ENCODE data around the gene NPEPL1.

Gene NPEPL1

DNA sequence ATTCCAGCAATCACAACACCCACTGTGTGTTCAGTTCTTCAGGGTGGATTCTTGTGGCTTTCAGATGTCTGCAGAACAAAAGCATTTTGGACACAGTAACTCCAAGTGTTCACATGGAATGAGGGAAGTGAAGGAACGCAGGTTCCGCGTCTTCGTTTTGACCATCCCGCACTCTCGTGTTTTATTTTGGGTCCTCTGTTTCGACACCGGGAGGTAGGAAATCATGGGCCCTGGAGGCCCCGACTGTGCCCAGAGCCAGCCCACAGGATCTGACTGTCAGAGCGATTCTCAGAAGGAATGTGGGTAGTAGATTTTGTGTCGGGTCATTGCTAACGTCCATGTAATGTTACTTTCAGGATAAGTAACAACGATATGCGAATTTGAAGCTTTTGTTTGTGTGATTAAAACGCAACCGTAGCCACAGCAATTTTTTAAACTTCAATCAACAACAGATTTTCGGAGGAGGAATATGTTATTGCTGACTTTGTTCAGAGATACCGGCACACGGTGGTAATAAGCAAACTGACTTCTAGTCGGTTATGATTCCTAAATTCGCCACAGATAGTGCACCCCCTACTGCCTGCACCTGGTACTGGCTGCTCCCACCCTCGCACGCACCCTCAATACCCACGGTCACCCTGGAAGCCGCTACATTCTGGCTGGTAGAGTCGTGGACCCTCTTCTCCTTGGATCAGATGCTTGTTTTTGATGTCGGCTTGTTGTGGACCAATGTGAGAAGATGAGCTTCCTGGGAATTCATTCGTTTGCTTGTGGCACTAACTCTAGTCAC lies 10.5 kb downstream of the NPEPL1 start:
- no peak for FAIRE-seq

DNA sequence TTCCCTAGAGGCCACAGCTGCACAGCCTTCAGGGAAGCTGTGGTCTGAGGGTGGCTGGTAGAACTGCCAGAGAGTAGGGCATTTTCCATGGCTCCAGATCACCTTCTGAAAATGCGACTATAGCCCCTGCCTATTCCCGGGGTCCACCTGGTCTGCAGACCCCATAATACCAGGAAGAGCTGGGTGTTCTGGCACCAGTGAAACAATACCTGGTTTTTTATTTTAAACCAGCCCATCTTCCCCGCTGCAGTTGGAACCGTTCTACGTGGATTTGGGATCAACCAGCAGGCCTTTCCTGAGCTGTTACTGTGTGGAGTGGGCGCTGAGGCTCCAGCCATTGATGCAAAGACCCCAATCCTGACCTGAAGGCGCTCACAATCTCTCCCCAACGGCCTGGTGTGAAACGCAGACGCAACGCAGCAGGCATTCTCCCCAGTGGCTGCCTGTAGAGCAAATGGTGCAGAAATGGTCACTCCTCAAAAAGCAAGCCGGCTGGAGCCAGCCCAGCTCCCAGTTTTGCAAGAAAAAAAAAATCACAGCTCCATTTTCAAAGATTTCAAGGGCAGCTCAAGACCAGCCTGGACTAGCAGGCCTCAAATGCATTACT lies 11.3 kb downstream of the NPEPL1 start:
- no peak for FAIRE-seq

DNA sequence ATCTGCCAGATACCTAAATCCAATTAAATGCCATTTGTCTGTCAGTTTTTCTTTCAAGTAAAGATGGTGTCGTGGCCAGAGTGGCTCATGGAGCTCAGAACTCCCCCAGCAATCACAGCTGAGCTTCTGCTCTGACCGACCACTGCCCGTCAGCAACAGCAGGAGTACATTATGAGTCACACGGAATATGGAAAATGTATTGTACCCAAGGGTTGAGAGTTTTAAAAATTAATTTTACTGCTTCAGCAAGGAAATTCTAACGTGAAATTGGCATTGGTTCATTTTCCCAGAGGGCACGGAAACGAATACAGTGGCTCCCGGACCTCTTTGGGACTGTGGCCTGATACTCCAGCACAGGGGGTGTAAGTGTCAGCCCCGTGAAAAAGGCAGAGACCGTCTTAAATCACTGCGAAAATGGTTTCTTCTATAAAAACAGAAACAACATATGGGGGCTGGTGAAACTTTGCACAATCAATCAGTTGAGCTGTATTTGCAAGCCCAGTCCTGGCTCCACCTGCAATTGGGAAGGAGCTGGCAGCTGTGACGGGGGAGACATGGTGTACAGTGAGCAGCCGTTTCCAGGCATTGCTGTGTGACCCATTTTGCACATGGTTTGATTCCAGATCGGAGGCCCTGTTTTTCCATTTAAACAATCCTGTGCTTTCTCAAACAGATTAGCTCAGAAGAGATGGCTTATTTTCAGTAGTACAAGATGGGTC lies 12.8 kb downstream of the NPEPL1 start:
- peak; percentile 95 for FAIRE-seq

DNA sequence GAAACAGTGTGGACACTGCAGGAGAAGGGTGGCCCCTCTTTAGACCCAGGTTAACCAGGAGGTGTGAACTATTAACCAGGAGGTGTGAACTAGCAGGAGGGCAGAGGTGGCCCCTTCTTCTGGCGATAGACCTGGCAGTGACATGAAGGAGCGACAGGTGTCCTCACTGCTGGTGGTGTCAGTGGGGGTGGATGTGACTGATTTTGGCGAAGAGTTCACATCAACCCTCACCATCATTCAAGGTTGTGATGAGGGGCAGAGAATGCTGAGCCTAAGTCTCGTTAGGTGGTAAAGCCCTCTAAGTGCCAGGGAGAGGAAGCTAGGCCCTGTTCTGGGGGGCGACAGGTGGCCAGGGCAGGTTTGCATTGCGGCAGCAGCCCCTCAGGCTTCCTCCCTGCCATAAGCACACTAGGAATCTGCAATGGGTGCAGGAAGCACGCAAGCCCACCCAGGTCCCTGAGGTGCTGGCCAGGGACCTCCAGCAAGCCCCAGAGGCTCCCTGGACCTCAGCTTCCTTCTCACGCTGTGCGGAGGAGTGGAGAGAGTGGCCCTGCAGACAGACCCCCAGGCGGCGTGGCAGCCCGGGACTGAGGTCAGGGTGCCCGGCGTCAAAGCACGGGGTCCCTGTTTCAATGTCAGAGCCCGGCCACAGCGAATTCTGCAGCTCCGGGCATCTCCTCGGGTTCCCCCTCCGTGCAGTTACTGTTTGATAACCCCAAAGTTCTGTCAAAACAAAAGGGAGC lies 13.7 kb downstream of the NPEPL1 start:
- no peak for FAIRE-seq

DNA sequence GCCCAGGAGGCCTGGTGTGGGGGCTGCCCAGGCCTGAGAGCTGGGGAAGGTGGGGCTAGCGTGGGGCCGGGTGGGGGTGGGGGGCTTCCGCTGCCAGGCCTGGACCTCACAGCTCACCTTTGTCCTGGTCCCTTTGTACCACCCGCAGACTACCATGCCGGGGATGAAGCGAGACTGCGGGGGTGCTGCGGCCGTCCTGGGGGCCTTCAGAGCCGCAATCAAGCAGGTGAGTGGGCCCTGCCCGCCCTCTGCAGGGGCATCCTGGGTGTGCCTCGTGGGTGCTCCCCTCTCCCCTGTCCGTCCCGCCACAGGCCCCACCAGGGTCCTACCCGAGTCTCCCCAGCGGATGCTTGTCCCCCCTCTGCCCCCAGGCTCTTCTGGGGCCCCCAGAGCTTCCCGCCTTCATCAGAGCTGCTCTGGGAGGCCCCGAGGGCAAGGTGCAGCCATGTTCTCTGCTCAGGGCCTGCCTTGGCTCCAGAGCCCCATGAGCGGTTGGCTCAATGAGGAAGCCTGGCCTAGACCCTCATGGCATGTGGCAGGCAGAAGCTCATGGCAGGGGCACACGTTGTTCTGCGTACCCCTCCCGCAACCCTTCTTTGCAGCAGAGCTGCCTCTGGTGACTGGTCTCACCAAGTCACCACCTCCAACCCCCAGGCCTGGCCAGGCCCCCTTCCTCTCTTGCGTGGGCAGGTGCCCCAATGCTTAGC lies 14.5 kb downstream of the NPEPL1 start:
- FAIRE-seq = no peak

DNA sequence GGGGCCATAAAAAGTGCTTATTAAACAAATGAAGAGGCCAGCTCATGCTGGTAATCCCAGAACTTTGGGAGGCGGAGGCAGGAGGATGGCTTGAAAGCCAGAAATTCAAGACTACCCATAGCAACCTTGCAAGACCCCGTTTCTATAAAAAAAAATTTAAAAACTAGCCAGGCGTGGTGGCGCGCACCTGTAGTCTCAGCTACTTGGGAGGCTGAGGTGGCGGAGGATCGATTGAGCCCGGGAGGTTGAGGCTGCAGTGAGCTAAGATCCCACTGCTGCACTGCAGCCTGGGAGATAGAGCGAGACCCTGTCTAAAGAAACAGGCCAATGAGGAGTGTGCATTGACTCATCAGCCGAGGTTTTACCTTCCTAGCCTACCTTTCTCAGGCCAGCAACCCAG lies 15.2 kb downstream of the NPEPL1 start:
- FAIRE-seq = no peak

DNA sequence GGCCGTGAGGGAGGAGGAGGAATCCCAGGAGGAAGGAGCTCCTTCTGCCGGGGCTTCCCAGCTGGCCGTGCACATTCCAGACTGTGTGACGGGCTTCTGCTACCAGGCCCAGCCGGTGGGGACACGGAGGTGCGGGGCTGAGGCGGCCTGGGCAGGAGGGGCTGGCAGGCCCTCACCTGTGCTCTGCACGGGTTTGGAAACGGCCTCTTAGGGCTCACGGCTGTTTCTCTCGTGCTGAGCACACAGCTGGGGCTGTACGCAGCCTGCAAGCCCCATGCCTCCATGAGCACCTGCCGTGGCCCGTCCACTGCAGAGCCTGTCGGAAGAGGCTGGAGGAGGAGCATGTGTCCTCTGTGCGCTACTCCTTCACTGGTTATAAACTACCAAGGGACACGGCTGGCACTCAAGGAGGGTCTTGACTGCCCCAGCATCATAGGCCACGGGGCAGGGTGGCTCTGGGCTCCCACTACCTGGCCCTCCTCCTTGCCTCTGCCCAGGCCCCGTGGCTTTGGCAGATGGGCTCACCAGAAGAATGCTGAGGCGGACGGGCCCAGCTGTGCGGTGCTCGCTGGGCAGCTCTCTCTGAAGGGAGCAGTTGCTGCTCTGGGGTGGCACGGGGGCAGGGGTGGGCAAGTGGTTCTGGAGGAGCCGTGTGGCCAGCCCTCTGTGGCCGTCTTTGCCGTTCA lies 15.8 kb downstream of the NPEPL1 start:
- FAIRE-seq = no peak

DNA sequence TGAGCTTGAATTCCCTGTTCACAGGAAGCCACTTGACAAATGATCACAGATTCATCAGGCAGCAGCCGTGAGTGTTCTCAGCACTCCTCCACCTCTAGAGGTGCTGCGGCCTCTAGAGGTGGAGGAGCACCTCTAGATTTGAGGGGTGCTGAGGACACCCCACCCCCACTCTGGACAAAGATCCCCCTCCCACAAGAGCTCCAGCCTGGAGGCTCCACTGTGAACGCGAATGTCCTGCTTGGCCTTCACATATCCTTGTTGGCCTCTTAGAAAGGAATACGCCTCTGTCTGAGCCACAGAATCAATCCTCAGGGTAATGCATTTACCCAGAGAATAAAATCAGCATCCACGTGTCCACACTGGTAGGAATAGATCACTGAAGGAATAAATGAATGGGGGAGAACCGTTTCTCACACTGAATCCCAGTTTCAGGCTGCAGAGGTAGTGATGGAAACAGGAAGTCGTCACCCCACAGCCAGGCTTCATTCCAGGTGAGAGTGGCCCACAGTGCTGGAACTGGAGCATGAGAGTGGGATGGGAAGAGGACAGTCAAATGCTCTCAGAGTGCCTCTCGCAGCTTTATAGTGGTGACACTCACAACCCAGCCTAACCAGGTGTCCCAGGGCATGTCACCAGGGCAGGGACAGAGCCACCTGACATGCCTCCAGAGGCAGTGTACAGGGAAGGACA lies 16.6 kb downstream of the NPEPL1 start:
- FAIRE-seq = no peak

DNA sequence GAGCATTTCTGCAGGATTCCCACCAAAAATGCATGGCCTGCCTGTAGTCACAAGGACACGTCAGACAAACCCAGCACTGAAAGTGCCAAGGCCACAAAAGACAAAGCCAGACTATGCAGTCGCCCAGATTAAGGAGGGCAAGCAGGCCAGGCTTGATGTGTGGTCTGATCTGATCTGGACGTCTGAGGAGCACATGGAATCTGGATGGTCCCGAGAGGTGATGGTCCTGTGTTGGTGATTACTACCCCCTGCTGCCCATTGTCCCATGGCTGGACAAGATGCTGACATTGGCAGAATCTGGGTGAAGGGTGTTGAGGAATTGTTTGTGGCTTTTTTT lies 17.1 kb downstream of the NPEPL1 start:
- no peak for FAIRE-seq

DNA sequence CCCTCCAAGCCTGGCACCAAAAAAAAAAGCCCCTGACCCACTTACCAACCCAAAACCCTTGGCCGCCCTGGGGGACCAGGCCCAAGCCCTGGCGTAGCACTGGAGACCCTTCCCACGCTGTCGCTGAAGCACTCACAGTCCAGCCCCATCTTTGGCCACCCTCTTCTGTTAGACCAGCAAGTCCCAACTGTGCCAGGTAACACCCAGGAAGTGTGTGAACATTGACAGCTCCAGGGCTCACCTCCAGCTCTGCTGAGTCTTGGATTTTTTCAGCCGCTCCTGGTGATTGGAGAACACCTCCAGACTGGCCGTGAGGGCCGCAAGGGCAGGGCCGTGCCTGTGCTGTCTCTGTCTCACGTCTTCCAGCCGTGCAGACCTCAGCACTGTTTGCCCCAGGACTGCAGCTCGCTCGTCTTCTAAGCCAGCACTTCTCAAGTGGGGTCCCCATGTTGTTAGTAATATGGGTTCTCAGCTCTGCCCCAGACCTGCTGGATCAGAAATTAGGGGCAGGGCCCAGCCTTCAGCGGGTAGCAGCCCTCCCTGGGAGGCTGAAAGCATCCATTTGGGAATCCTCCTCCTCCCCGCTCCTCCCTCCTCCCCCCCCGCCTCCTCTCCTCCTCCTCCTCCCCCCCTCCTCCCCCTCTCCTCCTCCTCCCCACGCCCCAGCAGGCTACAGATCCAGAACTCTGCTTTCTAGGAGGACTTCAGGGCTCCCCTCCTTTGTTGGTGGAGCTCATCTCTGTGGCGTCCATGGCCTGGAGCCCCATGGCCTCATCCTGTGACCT lies 18.1 kb downstream of the NPEPL1 start:
- no peak for FAIRE-seq

DNA sequence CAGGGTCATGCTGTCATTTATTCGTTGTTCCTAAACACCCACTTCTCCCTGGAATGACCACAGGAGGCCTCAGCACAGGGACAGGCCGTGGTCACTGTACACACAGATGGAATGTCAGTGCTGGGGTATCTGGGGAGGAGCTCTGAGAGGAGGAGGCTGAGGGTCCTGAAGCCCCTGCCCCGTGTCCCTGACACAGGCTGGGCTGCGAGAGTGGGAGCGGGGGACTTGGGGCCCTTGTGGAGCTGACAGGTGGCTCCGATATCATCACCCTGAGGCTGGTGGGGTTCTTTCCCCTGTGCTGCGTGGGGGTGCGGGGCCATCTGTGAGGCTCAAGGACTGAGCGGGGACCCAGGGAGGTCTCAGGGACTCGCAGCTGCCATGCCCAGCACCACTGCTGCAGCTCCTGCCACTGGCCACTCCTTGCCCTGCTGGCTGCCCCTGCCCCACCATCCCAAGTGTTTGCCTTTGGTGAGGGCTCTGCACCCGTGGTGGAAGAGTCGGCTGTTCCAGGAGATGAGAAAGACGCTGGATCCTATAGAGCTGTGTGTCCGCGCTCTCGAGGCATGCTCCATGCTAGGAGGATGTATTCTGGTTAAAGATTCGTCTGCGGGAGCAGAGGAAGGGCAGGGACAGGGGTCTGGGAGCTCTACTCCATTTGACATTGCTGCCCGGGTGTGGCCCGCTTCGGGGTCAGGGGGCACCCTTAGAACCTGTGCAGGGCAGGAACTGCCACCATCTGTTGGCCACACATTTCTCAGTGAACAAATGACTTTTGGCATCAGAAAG lies 18.9 kb downstream of the NPEPL1 start:
- no peak for FAIRE-seq

DNA sequence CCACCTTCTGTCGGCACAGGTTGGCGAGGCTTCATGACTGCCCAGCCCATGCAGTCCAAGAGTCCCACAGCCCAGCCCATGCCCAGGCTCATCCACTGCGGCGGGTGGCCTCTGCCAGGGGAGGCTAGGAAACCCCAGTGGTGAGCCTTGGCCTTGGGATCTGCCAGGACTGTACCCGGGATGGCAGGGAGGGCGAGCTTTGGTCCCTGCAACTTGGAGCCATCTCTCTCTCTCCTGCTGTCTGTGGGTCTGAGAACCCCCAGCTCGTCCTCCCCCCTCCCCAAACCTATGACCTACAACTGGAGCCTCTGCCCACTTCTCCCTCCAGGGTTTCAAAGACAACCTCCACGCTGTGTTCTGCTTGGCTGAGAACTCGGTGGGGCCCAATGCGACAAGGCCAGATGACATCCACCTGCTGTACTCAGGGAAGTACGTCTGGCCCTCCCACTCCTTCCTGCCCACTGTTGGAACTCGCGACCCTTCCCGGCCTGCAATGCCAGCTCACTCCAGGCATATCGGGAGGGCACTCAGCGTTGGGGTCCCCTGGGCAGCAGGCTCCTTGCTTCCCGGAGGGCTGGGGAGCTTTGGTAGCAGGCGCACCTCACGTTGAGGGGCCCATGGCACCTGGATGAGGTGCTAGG lies 19.7 kb downstream of the NPEPL1 start:
- no peak for FAIRE-seq

DNA sequence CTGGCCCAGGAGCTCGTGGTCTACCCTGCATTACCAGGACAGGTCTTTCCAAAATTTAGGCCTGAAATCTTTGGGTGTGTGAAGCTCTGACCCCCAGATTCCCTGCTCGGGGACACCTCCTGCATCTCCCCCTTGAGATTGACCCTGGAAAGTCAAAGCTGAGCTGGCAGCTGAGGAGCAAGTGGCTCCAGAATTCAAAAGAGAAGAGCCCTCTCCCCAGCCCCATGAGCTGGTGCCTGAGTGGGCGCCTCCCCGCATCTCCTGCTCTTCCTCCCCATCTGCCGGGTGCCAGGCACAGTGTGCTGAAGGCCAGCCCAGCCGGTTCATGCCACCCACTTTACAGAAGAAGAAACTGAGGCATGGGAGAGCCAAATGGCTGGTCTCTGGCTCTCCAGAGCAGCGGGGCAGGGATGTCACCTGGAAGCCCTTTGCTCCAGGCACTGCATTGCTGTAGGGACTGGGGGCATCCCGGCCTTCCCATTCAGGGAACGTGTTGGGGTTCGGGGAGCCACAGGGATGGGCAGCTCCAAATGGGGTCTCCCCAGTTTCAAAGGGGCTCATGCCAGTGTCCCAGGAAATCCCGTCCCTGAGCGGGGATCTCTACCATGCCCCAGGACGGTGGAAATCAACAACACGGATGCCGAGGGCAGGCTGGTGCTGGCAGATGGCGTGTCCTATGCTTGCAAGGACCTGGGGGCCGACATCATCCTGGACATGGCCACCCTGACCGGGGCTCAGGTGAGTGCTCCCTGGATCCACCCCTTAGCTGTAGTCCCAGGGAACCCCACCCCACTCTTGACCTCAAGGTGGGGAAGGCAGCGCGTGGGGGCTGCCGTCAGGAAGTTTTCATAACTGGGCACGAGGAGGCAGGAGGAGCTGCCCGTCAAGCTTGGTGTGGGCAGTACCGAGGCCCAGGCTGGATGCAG lies 20.5 kb downstream of the NPEPL1 start:
- no peak for FAIRE-seq

DNA sequence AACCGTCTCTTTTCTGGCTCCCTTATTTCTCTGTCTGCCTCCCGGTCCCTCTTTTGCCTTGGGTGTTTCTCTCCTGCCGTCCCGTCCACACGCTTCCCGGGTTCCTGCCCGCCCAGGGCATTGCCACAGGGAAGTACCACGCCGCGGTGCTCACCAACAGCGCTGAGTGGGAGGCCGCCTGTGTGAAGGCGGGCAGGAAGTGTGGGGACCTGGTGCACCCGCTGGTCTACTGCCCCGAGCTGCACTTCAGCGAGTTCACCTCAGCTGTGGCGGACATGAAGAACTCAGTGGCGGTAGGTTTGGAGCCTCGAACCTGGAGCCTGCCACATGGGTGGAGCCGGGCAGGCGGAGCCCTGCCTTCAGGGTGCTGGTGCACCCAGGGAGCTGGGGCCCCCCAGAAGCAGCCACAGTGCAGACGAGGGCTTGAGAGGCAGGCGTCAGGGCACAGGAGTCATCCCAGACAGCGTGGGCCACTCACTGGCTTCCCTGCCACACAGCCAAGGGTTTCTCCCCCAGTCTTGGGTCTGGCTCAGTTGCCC lies 21.3 kb downstream of the NPEPL1 start:
- no peak for FAIRE-seq

DNA sequence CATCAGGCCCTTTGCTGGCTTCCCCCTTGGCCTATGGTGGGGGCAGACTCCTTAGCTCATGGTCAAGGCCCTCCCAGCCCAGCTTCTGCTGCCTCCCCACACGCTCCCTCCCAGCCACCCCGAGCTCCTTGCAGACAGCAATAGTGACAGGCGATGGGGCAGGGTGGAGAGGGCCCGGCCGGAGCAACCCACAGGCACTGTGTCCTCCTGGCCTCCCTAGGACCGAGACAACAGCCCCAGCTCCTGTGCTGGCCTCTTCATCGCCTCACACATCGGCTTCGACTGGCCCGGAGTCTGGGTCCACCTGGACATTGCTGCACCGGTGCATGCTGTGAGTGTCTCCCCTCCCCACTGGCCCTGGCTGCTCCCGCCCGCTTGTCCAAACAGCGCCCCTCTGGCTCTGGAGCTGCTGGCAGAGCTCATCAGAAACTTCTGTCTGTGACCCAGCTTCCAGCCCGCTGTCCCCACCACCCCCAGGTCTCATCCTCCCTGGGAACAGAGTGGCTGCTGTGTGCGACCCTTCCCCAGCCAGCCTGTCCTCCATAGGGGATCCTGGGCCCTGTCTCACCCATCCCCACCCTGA lies 21.8 kb downstream of the NPEPL1 start:
- FAIRE-seq = no peak

DNA sequence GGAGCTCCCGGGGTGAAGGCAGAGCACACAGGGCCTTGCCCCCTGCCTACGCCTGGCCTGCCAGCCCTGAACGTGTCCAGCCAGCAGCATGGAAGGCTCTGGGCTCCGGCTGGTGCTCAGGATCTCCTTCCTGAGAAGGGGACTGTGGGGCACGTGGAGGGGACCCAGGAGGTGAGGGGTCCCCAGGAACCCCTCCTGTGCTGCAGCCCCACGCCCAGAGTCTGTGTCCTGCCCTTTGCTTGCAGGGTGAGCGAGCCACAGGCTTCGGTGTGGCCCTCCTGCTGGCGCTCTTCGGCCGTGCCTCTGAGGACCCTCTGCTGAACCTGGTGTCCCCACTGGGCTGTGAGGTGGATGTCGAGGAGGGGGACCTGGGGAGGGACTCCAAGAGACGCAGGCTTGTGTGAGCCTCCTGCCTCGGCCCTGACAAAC lies 22.3 kb downstream of the NPEPL1 start:
- FAIRE-seq = no peak

DNA sequence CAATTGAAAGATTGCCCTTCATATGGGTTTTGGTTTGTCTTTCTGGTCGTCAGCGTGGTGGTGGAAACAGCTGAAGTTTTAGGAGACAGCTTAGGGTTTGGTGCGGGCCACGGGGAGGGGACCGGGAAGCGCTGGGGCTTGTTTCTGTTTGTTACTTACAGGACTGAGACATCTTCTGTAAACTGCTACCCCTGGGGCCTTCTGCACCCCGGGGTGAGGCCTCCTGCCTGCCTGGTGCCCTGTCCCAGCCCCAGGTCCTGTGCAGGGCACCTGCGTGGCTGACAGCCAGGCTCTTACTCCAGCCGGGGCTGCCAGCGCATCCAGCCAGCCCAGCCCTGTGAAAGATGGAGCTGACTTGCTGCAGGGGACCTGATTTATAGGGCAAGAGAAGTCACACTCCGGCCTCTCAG lies 22.8 kb downstream of the NPEPL1 start:
- FAIRE-seq = no peak

All from islet of Langerhans (tissue), 1 donor.